Measurements from ENCODE around the gene NPHS2.

The NPHS2 gene

DNA sequence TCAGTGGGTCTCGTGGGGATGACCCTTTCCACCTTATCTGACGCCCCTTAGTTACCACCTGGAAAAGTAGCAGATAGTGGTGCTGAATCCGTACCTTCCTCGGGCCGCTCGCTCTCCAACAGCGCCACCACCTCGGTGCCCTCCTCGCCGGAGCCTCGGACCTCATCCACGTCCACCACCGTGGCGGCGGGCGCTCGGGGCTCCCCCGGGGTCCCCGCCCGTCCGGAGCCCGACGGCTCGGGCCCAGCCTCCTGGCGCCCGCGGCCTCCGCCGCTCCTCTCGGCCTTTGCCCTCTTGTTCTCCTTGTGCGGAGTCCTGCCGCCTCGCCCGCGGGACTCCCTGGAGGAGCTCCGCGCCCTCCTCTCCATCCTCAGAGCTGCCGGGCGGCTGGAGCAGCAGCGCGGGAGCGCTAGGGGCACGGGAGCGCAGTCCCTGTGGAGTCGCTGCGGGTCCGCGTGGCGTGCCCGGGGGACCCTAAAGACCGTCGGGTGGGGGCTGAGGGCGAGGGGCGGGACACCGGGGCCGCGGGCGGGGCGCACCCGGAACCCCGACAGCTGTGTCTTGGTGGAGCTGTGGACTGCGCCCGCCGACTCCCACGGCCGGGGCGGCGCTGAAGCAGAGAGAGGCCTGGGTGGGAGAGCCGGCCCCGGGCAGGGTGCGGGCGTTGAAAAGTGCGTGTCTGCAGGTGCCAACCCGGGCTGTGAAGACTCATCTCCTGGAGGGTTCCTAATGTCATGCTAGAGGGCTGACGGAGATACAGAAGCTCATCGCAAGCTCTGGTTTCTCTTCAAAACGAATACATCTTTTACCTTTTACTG is at the start of gene NPHS2:
NPHS2 (minus strand) TSS at position 452 of the 818 bp plus-strand sequence; CDS start at position 368, 84 bp downstream.
- DNase-seq (ENCODE audit: low read depth, low spot score), result no peak

DNA sequence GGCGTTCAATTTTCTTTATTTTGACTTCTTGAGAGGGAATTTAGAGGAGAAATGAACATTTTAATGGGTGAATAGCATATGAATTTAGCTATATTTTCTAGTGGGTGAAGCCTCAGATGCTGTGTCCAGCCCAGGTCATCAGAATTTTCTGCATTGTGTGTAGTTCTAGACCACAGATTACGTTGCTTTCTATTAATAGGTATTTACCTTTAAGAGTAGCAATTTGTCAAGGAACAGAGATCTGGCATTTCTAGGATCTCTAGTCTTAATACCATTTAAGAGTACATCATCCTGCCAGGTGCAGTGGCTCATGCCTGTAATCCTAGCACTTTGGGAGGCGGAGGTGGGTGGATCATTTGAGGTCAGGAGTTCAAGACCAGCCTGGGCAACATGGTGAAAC is 36.6 kb upstream of the NPHS2 start:
- no peak for DNase-seq (ENCODE audit: low read depth, low spot score)

- no peak for DNase-seq (ENCODE audit: low read depth, low spot score)
These were observed 25.3 kb upstream of the NPHS2 start for GRCh38 chr1:179601093-179601492.

DNA sequence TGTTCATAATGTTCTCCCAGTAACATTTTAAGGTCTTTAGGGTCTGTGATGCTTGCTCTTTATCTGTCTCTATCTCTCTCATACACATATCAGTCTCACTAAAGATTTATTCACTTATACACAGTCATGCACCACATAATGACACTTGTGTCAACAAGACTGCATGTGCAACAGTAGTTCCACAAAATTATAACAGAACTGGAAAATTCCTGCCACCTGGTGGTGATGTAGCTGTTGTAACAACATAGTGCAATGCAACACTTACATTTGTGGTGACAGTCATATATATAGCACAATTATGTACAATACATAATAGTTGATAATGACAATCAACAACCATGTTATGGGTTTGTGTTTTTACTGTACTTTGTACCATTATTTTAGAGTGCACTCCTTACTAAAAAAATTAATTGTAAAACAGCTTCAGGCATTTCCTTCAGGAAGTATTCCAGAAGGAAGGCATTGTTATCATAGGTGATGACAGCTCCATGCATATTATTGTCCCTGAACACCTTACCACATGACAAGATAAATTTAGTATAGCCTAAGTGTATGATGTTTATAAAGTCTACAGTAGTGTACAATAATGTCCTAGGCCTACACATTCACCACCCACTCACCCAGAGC is 24.0 kb upstream of the NPHS2 start:
- DNase-seq (ENCODE audit: low read depth, low spot score), result no peak

DNA sequence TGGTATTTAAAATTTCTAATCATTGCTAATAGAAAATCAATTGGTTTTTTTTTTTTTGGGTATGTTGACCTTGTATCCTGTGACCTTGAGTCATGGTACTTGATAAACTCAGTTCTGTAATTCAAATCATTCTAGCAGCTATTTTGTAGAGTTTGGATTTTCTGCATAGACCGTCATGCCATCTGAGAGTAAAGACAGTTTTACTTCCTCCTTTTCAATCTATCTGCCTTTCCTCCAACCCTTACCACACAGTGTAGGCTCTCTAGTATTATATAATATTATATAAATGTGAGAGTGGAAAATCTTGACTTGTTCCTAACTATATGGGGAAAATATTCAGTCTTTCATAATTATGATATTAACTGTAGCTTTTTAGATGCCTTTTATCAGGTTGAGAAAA is 22.9 kb upstream of the NPHS2 start:
- no peak for DNase-seq (ENCODE audit: low read depth, low spot score)

- no peak for DNase-seq (ENCODE audit: low read depth, low spot score)
These were observed 16.1 kb upstream of the NPHS2 start, which contains the start of gene TDRD5 for GRCh38 chr1:179591592-179592580. TDRD5 (plus strand) TSS chr1:179591832; CDS start chr1:179592616, 784 bp downstream.

- no peak for DNase-seq (ENCODE audit: low read depth, low spot score)
These were observed 15.5 kb upstream of the NPHS2 start for GRCh38 chr1:179591253-179591591.

DNA sequence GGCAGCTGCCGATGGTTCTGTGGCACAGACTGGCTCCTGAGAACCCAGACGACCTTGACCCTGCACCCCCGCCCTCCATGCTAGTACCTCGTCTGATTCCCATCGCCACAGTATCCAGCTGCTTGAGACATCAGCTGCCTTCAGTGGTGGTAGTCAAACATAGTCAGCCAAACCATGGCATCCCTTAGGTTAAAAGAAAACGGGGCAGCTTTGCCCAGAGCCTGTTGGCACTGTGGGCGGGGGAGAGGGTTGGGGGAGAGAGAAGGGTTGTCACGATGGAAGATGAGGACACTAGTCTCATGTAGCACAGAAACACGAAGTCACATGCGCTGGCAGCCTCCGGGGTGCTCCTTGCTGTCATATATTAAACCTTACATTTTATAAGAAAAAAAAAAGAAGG is 14.9 kb upstream of the NPHS2 start:
- DNase-seq (ENCODE audit: low read depth, low spot score), result no peak

GRCh38 chr1:179589509-179589908 is 13.8 kb upstream of the NPHS2 start:
- no peak for DNase-seq (ENCODE audit: low read depth, low spot score)

GRCh38 chr1:179588425-179589024 is 12.8 kb upstream of the NPHS2 start:
- DNase-seq (ENCODE audit: low read depth, low spot score), result no peak

DNA sequence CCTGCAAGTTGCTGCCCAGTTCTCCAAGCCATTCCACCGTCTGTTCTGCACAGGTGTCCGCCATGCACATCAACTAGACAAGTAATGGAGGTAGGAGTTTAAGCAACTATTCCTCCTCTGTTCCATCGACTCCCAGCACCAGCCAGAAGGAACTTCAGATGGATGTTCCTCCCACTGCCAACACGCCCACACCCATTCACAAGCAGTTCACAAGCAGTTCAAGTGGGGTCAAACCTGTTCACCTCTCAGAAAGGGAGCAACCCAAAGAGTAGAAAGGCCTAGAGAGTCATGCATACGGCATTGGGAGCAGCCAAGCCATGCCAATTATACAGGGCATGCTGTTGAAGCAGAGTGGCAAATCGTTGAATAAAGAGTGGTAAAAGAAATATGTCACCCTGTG is 11.6 kb upstream of the NPHS2 start:
- DNase-seq (ENCODE audit: low read depth, low spot score), result no peak

DNA sequence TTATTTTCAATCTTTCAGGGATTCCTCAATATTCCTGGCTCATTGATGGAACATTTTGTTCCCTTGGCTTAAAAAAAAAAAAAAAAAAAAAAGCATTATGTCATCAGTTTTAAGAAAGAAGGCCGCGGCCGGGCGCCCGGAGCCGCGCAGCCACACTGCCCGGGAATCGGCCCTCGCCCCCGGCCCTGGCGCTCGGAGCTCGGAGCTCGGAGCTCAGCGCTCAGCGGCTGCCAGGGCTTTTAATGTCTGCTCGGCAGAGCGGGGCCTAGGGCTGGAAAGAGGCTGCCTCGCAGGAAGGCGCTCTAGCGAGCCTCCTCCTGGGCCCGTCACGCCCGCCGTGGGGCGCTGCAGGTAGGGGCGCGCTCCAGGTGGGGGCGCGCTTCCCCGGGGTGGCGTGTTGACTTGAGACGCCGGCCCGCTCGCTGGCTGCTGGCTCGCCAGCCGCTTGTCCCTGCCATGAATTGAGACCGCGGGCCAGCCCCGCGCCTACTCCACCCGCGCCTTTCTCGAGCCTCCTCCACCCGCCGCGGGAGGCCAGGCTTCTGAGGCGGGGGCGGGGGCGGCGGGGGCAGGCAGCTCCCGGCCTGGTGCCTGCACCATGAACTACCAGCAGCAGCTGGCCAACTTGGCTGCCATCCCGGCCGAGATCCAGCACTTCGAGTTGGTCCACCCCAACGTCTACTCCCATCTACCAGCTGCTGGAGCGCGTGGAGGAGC is 10.5 kb upstream of the NPHS2 start:
- no peak for DNase-seq (ENCODE audit: low read depth, low spot score)

DNA sequence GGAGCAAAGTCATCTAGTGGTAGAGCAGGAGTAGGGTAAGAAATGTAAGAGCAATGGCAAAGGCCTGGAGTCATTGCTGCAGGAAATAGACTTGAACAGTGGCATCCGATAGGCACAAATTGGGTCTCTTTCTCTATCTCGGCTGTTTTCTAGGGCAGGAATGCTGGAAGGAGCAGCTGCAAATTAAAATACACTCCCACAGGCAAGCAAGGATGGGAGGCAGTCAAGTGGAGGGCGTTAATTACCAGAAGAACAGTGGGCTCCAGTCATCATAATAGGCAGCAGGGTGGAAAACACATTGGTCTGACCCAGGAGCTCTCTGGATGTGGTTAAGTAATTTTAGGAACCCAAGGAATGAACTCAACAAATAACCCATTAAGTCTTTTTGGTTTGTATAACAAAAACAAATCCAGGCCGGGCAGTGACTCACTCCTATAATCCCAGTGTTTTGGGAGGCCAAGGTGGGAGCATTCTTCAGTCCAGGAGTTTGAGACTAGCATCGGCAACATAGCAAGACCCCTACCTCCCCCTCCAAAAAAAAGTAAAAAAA is 8.1 kb upstream of the NPHS2 start:
- no peak for DNase-seq (ENCODE audit: low read depth, low spot score)

- no peak for DNase-seq (ENCODE audit: low read depth, low spot score)
These were observed 761 bp upstream of the NPHS2 start for GRCh38 chr1:179576509-179576908.

DNA sequence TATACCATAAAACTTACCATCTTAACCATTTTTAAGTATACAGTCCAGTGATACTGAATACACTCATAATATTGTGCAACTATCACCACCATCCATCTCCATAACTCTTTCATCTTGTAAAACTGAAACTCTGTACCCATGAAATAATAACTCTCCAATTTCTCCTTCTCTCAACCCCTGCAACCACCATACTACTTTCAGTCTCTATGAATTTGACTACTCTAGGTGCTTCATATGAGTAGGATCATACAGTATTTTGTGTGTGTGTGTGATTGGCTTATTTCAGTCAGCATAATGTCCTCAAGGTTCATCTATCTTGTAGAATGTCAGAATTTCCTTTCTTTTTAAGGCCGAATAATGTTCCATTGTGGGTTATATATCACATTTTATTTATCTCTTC is 17.7 kb downstream of the NPHS2 start:
- DNase-seq (ENCODE audit: low read depth, low spot score), result no peak

GRCh38 chr1:179554427-179554826 is 21.3 kb downstream of the NPHS2 start:
- no peak for DNase-seq (ENCODE audit: low read depth, low spot score)

- DNase-seq (ENCODE audit: low read depth, low spot score), result no peak
These were observed 24.7 kb downstream of the NPHS2 start for GRCh38 chr1:179550746-179551682.

GRCh38 chr1:179549368-179549700 is 26.4 kb downstream of the NPHS2 start:
- no peak for DNase-seq (ENCODE audit: low read depth, low spot score)

DNA sequence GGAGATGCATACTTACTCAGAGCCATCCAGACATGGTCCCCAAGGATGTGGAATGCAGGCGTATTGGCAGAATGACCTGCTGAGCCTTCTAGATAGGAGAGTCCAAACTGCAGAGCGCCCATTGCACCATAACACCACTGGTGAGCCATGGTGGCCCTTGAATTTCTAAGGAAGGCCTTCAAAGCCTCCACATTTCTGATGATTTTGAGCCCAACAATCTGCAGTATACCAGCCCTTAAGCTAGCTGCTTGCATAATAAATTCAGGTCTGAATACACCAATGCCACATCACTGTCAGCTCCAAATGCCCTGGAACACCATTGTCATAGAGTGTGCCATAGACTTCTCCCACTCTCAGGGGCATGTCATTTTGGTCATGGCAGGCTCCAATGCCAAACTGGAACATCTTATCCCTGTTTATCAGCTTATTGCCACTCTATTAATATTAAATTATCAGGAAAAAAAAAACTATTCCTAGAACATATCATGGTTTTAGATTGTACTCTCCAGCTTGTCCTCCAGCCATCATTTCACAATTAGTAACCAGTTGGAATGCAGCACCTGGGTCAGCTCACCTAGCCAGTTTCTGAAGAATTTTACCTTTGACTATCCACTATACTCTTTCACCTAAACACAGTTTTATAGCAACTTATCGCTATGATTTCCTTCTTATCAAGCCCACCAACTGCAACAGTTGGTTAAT is 26.9 kb downstream of the NPHS2 start:
- no peak for DNase-seq (ENCODE audit: low read depth, low spot score)
